ENCODE measurements around the gene OPCML. TPM values are rescaled to one million over a fixed set of nuclear protein-coding genes. Genes with fewer than 3 reads are reported as not detected.

The OPCML gene
- total and polyA plus RNA-seq, 2 of the 13 experiments (the other 11 are each of a cell fraction or from before 2014, with no cell fraction given) = not detected

GRCh38 chr11:132429685-132430084 is 1102.6 kb downstream of the OPCML start (continued):
- TF ChIP-seq STAT6 (CRISPR knock-in tag; IDR thresholded peaks at IDR 0.05; ENCODE audit: borderline replicate concordance) (no peak), ZNF550 (CRISPR knock-in tag; IDR thresholded peaks at IDR 0.05; ENCODE audit: borderline replicate concordance) (no peak), ZNF572 (CRISPR knock-in tag; IDR thresholded peaks at IDR 0.05) (no peak), THAP9 (CRISPR knock-in tag; IDR thresholded peaks at IDR 0.05; ENCODE audit: borderline replicate concordance) (no peak), SP2 (CRISPR knock-in tag; IDR thresholded peaks at IDR 0.05) (no peak)

GRCh38 chr11:132427611-132428010 is 1104.7 kb downstream of the OPCML start:
- in situ Hi-C loops (cut with HindIII; ENCODE audit: extremely low pct_ligation_motif_present, low pct_unique_long_range_greater_than_20kb) (no loop called here), intact Hi-C loops (cut with micrococcal nuclease; ENCODE audit: unreplicated experiment) (no loop called here)
- H3K9ac ChIP-seq (ENCODE audit: insufficient read depth, low read depth, low read length) = no peak overlapping the region
- H3K4me3 ChIP-seq (replicated peaks in 1 of 3; ENCODE audit: insufficient read depth in 1 of 3, low read depth in 2 of 3, low read length in 3 of 3) = no peak overlapping the region
- ATAC-seq (no peak), DNase-seq (ENCODE audit: low spot score) (no peak), FAIRE-seq (no peak)
- H3K9me3 ChIP-seq (ENCODE audit: low read length) = peaks cover 27% of the 10 kb centered on the region
- no peaks in the 10 kb centered on the region; a peak in 2 of 5 replicates for H3K27me3 ChIP-seq (ENCODE audit: control insufficient read depth in 1 of 2, insufficient read depth in 2 of 2, low read length in 2 of 2)
- H3K36me3 ChIP-seq (replicated peaks in 1 of 2; ENCODE audit: control insufficient read depth in 1 of 2, insufficient read depth in 2 of 2, low read length in 2 of 2) = no peaks in the 10 kb centered on the region
- no peak overlapping the region for H3K4me2 ChIP-seq (ENCODE audit: low read depth, low read length)
- no peaks in the 10 kb centered on the region for H4K20me1 ChIP-seq (ENCODE audit: insufficient read depth, low read length)
- WGBS (ENCODE audit: low lambda C conversion rate) = 2% methylated on average over 6 of the region's 6 CpGs
- H3K27ac ChIP-seq (ENCODE audit: extremely low read length, insufficient read depth, low read length) = no peak overlapping the region
- BruUV-seq (replicated peaks) = no TSS peak
- no peak overlapping the region for H2AFZ ChIP-seq (ENCODE audit: low read length)
- TF ChIP-seq SP140L (CRISPR knock-in tag; IDR thresholded peaks at IDR 0.05; ENCODE audit: borderline replicate concordance) (no peak), KLF9 (CRISPR knock-in tag; IDR thresholded peaks at IDR 0.05; ENCODE audit: low read depth) (no peak), MIXL1 (CRISPR knock-in tag; IDR thresholded peaks at IDR 0.05) (no peak), RFXAP (CRISPR knock-in tag; IDR thresholded peaks at IDR 0.05; ENCODE audit: borderline replicate concordance) (no peak)
- ChIA-PET POLR2A (no interaction called here), CTCF (ENCODE audit: low intra/inter-chr PET ratio, low total read pairs) (no interaction called here)
- H3K4me1 ChIP-seq (ENCODE audit: insufficient read depth, low read length) = no peaks in the 10 kb centered on the region
- H3K79me2 ChIP-seq (ENCODE audit: insufficient read depth, low read length) = no peaks in the 10 kb centered on the region

Data from HepG2 (cell line).